HEK293 (cell line): Measurements from ENCODE around the gene LYL1.

Source experiments
- CTCF ChIA-PET: fragments of 350-600 bp; formaldehyde crosslinking; extraction: SDS; loops from one replicate; lab custom pipeline; 2021; ENCODE audit warnings: antibody characterized with exemption; lab: Yijun Ruan, JAX
- POLR2A ChIA-PET: fragments of 300-600 bp; formaldehyde crosslinking; extraction: SDS; loops from one replicate; lab custom pipeline; 2020; ENCODE audit warnings: antibody characterized with exemption, inconsistent platforms; lab: Yijun Ruan, JAX
- H3K27ac ChIP-seq: fragments of 200-500 bp; sonication (Bioruptor generic); 2 replicates; pipeline ENCODE4 v1.5.1; 2014; ENCODE audit warnings: low read depth, low read length, control low read depth, inconsistent platforms; ENCODE audit errors: extremely low read depth
- H3K36me3 ChIP-seq, 2 experiments: fragments of 200-500 bp in 1 of 2; sonication (Bioruptor generic) in 1 of 2; 1 replicate in 1 of 2; 2 replicates in 1 of 2; pipeline ENCODE4 v1.5.1; 2014 to 2017; ENCODE audit warnings: inconsistent platforms in 2 of 2, low read length in 2 of 2; ENCODE audit not compliant: control insufficient read depth in 2 of 2, insufficient read depth in 1 of 2
- H3K4me1 ChIP-seq: fragments of 200-500 bp; sonication (Bioruptor generic); 2 replicates; pipeline ENCODE4 v1.5.1; 2014; ENCODE audit warnings: mild to moderate bottlenecking, low read length, inconsistent platforms; ENCODE audit not compliant: control insufficient read depth, insufficient read depth
- H3K4me3 ChIP-seq: 2 replicates; pipeline ENCODE4 v1.5.1; 2011; ENCODE audit warnings: low read depth, mild to moderate bottlenecking, control low read depth, low read length, moderate library complexity
- H3K9me3 ChIP-seq: fragments of 200-500 bp; sonication (Bioruptor generic); 2 replicates; pipeline ENCODE4 v1.5.1; 2014; ENCODE audit warnings: low read depth, low read length, inconsistent platforms; ENCODE audit not compliant: control insufficient read depth, insufficient read depth
- MEIS1 ChIP-seq: sonication (generic); formaldehyde crosslinking; IDR thresholded peaks from 2 replicates; pipeline ENCODE4 v1.8.1; 2022; ENCODE audit warnings: missing genetic modification reagents, mild to moderate bottlenecking, borderline replicate concordance
- OSR2 ChIP-seq: fragments of 450-650 bp; formaldehyde crosslinking; IDR thresholded peaks from 2 replicates; pipeline ENCODE4 v1.5.1; 2016; ENCODE audit warnings: missing biosample characterization, missing genetic modification characterization
- OVOL3 ChIP-seq: fragments of 450-650 bp; formaldehyde crosslinking; IDR thresholded peaks from 2 replicates; pipeline ENCODE4 v1.5.1; 2016; ENCODE audit warnings: missing biosample characterization, missing genetic modification characterization
- SCRT1 ChIP-seq: fragments of 450-650 bp; formaldehyde crosslinking; IDR thresholded peaks from 2 replicates; pipeline ENCODE4 v1.5.1; 2016; ENCODE audit warnings: missing biosample characterization, missing genetic modification characterization, borderline replicate concordance
- SP7 ChIP-seq: fragments of 450-650 bp; formaldehyde crosslinking; IDR thresholded peaks from 2 replicates; pipeline ENCODE4 v1.5.1; 2016; ENCODE audit warnings: missing biosample characterization, missing genetic modification characterization
- TCF7L2 ChIP-seq: IDR thresholded peaks from 2 replicates; pipeline ENCODE4 v1.6.1; 2011; ENCODE audit warnings: low read depth, mild to moderate bottlenecking, inconsistent platforms, low read length, moderate library complexity, borderline replicate concordance
- ZIC2 ChIP-seq: fragments of 450-650 bp; formaldehyde crosslinking; IDR thresholded peaks from 2 replicates; pipeline ENCODE4 v1.5.1; 2016; ENCODE audit warnings: missing biosample characterization, missing genetic modification characterization
- ZNF10 ChIP-seq: fragments of 450-650 bp; formaldehyde crosslinking; IDR thresholded peaks from 2 replicates; pipeline ENCODE4 v1.5.1; 2017; ENCODE audit warnings: missing biosample characterization, missing genetic modification characterization
- ZNF140 ChIP-seq: fragments of 450-650 bp; formaldehyde crosslinking; IDR thresholded peaks from 2 replicates; pipeline ENCODE4 v1.5.1; 2016; ENCODE audit warnings: missing biosample characterization, missing genetic modification characterization
- ZNF2 ChIP-seq: fragments of 450-650 bp; formaldehyde crosslinking; IDR thresholded peaks from 2 replicates; pipeline ENCODE4 v1.5.1; 2016; ENCODE audit warnings: missing biosample characterization, missing genetic modification characterization
- ZNF214 ChIP-seq: fragments of 450-650 bp; formaldehyde crosslinking; IDR thresholded peaks from 2 replicates; pipeline ENCODE4 v1.5.1; 2017; ENCODE audit warnings: missing biosample characterization, mild to moderate bottlenecking, missing genetic modification characterization, borderline replicate concordance
- ZNF311 ChIP-seq: fragments of 450-650 bp; formaldehyde crosslinking; IDR thresholded peaks from 2 replicates; pipeline ENCODE4 v1.5.1; 2017; ENCODE audit warnings: missing biosample characterization, missing genetic modification characterization, borderline replicate concordance
- ZNF335 ChIP-seq: fragments of 450-650 bp; formaldehyde crosslinking; conservative IDR thresholded peaks from 2 replicates; pipeline ENCODE4 v1.5.1; 2016; ENCODE audit warnings: missing biosample characterization, missing genetic modification characterization
- ZNF350 ChIP-seq: fragments of 450-650 bp; formaldehyde crosslinking; IDR thresholded peaks from 2 replicates; pipeline ENCODE4 v1.5.0; 2017; ENCODE audit warnings: missing biosample characterization, mild to moderate bottlenecking, missing genetic modification characterization
- ZNF366 ChIP-seq: fragments of 450-650 bp; formaldehyde crosslinking; conservative IDR thresholded peaks from 2 replicates; pipeline ENCODE4 v1.5.1; 2016; ENCODE audit warnings: missing biosample characterization, missing genetic modification characterization
- ZNF423 ChIP-seq: fragments of 450-650 bp; formaldehyde crosslinking; IDR thresholded peaks from 2 replicates; pipeline ENCODE4 v1.5.1; 2016; ENCODE audit warnings: missing biosample characterization, missing genetic modification characterization
- ZNF596 ChIP-seq: fragments of 450-650 bp; IDR thresholded peaks from 2 replicates; pipeline ENCODE4 v1.5.0; 2018; ENCODE audit warnings: missing biosample characterization, mild to moderate bottlenecking, missing genetic modification characterization, moderate library complexity
- ZNF600 ChIP-seq: fragments of 450-650 bp; formaldehyde crosslinking; IDR thresholded peaks from 2 replicates; pipeline ENCODE4 v1.5.1; 2016; ENCODE audit warnings: missing biosample characterization, missing genetic modification characterization
- ZNF658 ChIP-seq: fragments of 450-650 bp; formaldehyde crosslinking; IDR thresholded peaks from 2 replicates; pipeline ENCODE4; 2016; ENCODE audit warnings: missing biosample characterization, missing genetic modification characterization
- TF ChIP-seq, protein P1 (sequence below): fragments of 450-650 bp; formaldehyde crosslinking; IDR thresholded peaks from 2 replicates; pipeline ENCODE4 v1.5.1; 2016; ENCODE audit warnings: missing biosample characterization, missing genetic modification characterization
- TF ChIP-seq, protein P2 (sequence below): fragments of 450-650 bp; IDR thresholded peaks from 2 replicates; pipeline ENCODE4 v1.5.1; 2018; ENCODE audit warnings: missing biosample characterization, missing genetic modification characterization
- TF ChIP-seq, protein P3 (sequence below): fragments of 450-650 bp; formaldehyde crosslinking; IDR thresholded peaks from 2 replicates; pipeline ENCODE4 v1.5.1; 2016; ENCODE audit warnings: missing biosample characterization, missing genetic modification characterization
- TF ChIP-seq, protein P4 (sequence below): IDR thresholded peaks from 2 replicates; pipeline ENCODE4 v1.6.1; 2011; ENCODE audit warnings: mild to moderate bottlenecking, low read depth, low read length, borderline replicate concordance
- TF ChIP-seq, protein P5 (sequence below): fragments of 450-650 bp; formaldehyde crosslinking; IDR thresholded peaks from 2 replicates; pipeline ENCODE4 v1.5.1; 2016; ENCODE audit warnings: missing biosample characterization, missing genetic modification characterization
- TF ChIP-seq, protein P6 (sequence below): fragments of 450-650 bp; formaldehyde crosslinking; IDR thresholded peaks from 2 replicates; pipeline ENCODE4 v1.5.1; 2016; ENCODE audit warnings: missing biosample characterization, missing genetic modification characterization

LYL1 gene

DNA sequence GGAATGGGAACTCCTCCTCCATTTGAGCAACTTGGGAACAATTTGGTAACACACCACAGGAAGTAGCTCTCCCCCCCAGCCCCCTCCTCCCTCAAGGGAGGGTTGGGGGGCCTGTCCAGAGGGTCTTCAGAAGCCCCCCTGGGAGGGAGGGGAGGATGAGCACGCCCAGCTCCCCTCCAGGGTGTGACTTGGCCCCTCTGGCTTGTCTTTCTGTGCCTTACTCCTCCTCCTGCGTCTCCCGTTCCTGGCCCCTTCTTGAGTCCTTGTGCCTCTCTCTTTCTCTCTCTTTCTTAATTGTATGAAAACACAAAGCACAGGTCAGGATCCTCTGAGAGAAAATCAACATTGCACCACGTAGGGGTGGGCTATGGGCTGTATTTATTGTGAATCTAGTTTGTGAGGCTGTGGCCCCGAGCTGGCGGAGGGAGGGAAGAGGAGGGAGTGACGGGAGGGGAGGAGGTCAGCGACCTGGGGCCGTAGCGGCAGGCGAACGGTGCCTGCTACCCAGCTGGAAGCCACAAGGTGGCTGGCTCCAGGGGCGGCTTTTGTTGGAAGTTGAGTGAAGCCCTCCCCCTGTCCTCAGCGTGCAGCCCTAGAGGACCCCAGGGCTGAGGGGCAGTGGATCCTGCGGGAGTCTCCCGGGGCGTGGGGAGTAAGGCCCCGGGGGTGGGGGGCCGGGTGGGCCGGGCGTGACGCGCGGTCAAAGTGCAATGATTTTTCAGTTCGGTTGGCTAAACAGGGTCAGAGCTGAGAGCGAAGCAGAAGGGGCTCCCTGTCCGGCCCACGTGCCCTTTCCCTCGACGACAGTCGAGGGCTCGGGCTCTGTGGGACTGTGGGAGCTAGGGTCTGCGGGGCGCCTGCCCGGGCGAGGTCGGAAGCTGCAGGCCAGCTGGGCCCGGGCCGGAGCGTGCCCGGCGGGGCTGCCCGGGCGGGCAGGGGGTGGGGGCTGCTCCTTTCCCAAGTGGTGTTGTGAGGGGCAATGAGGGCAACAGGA is 6.4 kb downstream of the LYL1 start:
- Histone ChIP-seq H3K4me1 (no peaks in the 10 kb centered on the region), H3K36me3 (peaks cover 0 to 16% of the 10 kb centered on the region in 2 experiments; a peak in 1 of 3 replicates), H3K4me3 (no peak overlapping the region), H3K9me3 (no peaks in the 10 kb centered on the region), H3K27ac (no peak overlapping the region)
- ChIA-PET POLR2A (interaction anchor here (0.6 to 1.8 kb wide), 4 partner anchors 56 to 338 kb away, joined by 5 to 9 read pairs (median 6); no protein-coding TSS in a partner anchor), CTCF (interaction anchor here (0.6 to 7.7 kb wide), 6 partner anchors 36 to 494 kb away, joined by 4 to 274 read pairs (median 42); no protein-coding TSS in a partner anchor)
- TF ChIP-seq ZNF140 (tag by site-specific recombination), result no peak
- TF ChIP-seq ZNF311 (tag by site-specific recombination), result no peak
- TF ChIP-seq ZNF10 (tag by site-specific recombination), result no peak
- no peak for TF ChIP-seq ZNF350 (tag by site-specific recombination)
- no peak for TF ChIP-seq ZNF335 (tag by site-specific recombination)
- no peak for TF ChIP-seq OVOL3 (tag by site-specific recombination)
- TF ChIP-seq ZNF658 (tag by site-specific recombination), result no peak
- 0 out of 2 replicates have a peak, but pooled peaks have one; percentile 54 for TF ChIP-seq TCF7L2
- TF ChIP-seq, protein P1, sequence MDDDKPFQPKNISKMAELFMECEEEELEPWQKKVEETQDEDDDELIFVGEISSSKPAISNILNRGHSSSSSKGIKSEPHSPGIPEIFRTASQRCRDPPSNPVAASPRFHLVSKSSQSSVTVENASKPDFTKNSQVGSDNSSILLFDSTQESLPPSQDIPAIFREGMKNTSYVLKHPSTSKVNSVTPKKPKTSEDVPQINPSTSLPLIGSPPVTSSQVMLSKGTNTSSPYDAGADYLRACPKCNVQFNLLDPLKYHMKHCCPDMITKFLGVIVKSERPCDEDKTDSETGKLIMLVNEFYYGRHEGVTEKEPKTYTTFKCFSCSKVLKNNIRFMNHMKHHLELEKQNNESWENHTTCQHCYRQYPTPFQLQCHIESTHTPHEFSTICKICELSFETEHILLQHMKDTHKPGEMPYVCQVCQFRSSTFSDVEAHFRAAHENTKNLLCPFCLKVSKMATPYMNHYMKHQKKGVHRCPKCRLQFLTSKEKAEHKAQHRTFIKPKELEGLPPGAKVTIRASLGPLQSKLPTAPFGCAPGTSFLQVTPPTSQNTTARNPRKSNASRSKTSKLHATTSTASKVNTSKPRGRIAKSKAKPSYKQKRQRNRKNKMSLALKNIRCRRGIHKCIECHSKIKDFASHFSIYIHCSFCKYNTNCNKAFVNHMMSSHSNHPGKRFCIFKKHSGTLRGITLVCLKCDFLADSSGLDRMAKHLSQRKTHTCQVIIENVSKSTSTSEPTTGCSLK (tag by site-specific recombination), result no peak
- TF ChIP-seq SP7 (tag by site-specific recombination), result peak; percentile 47; the same call in 1 of the 2 replicates
- TF ChIP-seq OSR2, result no peak
- peak; percentile 60; the same call in 1 of the 2 replicates for TF ChIP-seq ZIC2
- TF ChIP-seq, protein P2, sequence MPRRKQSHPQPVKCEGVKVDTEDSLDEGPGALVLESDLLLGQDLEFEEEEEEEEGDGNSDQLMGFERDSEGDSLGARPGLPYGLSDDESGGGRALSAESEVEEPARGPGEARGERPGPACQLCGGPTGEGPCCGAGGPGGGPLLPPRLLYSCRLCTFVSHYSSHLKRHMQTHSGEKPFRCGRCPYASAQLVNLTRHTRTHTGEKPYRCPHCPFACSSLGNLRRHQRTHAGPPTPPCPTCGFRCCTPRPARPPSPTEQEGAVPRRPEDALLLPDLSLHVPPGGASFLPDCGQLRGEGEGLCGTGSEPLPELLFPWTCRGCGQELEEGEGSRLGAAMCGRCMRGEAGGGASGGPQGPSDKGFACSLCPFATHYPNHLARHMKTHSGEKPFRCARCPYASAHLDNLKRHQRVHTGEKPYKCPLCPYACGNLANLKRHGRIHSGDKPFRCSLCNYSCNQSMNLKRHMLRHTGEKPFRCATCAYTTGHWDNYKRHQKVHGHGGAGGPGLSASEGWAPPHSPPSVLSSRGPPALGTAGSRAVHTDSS, result no peak
- no peak for TF ChIP-seq MEIS1 (CRISPR knock-in tag)
- no peak for TF ChIP-seq ZNF600 (tag by site-specific recombination)
- TF ChIP-seq ZNF366, result peak; percentile 67; the same call in 1 of the 2 replicates
- TF ChIP-seq, protein P3, sequence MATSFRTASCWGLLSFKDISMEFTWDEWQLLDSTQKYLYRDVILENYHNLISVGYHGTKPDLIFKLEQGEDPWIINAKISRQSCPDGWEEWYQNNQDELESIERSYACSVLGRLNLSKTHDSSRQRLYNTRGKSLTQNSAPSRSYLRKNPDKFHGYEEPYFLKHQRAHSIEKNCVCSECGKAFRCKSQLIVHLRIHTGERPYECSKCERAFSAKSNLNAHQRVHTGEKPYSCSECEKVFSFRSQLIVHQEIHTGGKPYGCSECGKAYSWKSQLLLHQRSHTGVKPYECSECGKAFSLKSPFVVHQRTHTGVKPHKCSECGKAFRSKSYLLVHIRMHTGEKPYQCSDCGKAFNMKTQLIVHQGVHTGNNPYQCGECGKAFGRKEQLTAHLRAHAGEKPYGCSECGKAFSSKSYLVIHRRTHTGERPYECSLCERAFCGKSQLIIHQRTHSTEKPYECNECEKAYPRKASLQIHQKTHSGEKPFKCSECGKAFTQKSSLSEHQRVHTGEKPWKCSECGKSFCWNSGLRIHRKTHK (tag by site-specific recombination), result no peak
- TF ChIP-seq, protein P4, sequence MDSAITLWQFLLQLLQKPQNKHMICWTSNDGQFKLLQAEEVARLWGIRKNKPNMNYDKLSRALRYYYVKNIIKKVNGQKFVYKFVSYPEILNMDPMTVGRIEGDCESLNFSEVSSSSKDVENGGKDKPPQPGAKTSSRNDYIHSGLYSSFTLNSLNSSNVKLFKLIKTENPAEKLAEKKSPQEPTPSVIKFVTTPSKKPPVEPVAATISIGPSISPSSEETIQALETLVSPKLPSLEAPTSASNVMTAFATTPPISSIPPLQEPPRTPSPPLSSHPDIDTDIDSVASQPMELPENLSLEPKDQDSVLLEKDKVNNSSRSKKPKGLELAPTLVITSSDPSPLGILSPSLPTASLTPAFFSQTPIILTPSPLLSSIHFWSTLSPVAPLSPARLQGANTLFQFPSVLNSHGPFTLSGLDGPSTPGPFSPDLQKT, result no peak
- TF ChIP-seq SCRT1 (tag by site-specific recombination), result no peak
- TF ChIP-seq ZNF423 (tag by site-specific recombination), result no peak
- TF ChIP-seq, protein P5, sequence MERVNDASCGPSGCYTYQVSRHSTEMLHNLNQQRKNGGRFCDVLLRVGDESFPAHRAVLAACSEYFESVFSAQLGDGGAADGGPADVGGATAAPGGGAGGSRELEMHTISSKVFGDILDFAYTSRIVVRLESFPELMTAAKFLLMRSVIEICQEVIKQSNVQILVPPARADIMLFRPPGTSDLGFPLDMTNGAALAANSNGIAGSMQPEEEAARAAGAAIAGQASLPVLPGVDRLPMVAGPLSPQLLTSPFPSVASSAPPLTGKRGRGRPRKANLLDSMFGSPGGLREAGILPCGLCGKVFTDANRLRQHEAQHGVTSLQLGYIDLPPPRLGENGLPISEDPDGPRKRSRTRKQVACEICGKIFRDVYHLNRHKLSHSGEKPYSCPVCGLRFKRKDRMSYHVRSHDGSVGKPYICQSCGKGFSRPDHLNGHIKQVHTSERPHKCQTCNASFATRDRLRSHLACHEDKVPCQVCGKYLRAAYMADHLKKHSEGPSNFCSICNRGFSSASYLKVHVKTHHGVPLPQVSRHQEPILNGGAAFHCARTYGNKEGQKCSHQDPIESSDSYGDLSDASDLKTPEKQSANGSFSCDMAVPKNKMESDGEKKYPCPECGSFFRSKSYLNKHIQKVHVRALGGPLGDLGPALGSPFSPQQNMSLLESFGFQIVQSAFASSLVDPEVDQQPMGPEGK (tag by site-specific recombination), result peak; percentile 45; the same call in 1 of the 2 replicates
- TF ChIP-seq, protein P6, sequence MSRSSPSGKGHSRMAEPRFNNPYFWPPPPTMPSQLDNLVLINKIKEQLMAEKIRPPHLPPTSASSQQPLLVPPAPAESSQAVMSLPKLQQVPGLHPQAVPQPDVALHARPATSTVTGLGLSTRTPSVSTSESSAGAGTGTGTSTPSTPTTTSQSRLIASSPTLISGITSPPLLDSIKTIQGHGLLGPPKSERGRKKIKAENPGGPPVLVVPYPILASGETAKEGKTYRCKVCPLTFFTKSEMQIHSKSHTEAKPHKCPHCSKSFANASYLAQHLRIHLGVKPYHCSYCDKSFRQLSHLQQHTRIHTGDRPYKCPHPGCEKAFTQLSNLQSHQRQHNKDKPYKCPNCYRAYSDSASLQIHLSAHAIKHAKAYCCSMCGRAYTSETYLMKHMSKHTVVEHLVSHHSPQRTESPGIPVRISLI (tag by site-specific recombination), result no peak
- TF ChIP-seq ZNF2 (tag by site-specific recombination), result no peak
- no peak for TF ChIP-seq ZNF214 (tag by site-specific recombination)
- TF ChIP-seq ZNF596 (tag by site-specific recombination), result peak; percentile 49; the same call in 1 of the 2 replicates
